Adrenal gland (tissue), 5 donors: ENCODE data around the gene TNXB.

Experiments used
- POLR2A ChIP-seq, 2 donors: fragments of 450-650 bp; IDR thresholded peaks; one replicate each; pipeline ENCODE4 v1.6.1; 2017; ENCODE audit warnings: antibody characterized with exemption in 2 of 2, mild to moderate bottlenecking in 2 of 2, moderate library complexity in 1 of 2
- TF ChIP-seq, protein P1 (sequence below), 6 experiments: fragments of 450-650 bp in 4 of 6; fragments of 200-600 bp in 2 of 6; sonication (generic) in 1 of 6; IDR thresholded peaks; 1 replicate in 5 of 6; 2 replicates in 1 of 6; pipeline versions ENCODE4 v1.5.1 to v1.8.0; 2016 to 2021; ENCODE audit warnings: antibody characterized with exemption in 6 of 6, mild to moderate bottlenecking in 2 of 6, moderate library complexity in 1 of 6
- donor health status: DM: no; HTN: no; CAD: no.

DNA sequence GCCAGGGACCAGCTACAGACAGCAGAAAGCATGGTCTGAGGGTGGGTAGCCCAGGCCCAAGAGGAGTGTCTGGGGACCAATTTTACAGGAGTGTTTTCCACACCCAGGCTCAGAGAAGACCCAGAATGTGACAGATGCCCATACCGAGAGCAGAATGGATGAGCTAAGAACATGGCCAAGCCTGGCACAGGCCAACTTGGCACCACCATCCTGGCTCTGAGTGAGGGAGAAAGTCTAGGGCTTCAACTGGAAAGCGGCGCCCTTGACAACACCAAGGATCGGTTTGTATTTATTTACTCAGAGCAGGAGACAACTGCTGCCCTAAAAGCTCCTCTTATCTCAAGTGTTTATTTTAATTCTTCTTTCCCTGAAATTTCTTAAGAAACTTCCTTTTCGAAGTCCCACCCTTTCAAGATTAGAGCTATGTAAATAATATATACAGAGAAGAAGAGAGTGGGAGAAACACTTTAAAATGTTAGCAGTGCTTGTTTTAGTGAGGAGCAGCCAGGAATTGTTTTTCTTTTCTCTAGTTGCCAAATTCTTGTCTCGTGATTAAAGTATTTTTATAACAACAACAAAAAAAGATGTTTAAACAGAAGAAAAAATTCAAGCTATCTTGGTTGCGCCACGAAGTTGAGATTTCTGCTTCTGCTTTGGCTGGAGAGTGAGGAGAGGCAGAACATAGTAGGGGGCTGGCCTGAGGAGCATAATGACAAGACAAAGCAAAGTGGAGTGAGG is 16.2 kb downstream of the TNXB start:
- TF ChIP-seq, protein P1, sequence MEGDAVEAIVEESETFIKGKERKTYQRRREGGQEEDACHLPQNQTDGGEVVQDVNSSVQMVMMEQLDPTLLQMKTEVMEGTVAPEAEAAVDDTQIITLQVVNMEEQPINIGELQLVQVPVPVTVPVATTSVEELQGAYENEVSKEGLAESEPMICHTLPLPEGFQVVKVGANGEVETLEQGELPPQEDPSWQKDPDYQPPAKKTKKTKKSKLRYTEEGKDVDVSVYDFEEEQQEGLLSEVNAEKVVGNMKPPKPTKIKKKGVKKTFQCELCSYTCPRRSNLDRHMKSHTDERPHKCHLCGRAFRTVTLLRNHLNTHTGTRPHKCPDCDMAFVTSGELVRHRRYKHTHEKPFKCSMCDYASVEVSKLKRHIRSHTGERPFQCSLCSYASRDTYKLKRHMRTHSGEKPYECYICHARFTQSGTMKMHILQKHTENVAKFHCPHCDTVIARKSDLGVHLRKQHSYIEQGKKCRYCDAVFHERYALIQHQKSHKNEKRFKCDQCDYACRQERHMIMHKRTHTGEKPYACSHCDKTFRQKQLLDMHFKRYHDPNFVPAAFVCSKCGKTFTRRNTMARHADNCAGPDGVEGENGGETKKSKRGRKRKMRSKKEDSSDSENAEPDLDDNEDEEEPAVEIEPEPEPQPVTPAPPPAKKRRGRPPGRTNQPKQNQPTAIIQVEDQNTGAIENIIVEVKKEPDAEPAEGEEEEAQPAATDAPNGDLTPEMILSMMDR (IDR thresholded peaks at IDR 0.05) = no peak
- TF ChIP-seq POLR2A (IDR thresholded peaks at IDR 0.05) = no peak
